GM20000 (cell line): Measurements from ENCODE around the gene CYRIA.

Source experiments
- DNase-seq: peaks from one replicate; pipeline ENCODE4 v3.0.0; 2012; ENCODE audit warnings: low spot score
- CTCF ChIP-seq: IDR thresholded peaks from 2 replicates; pipeline ENCODE4 v1.5.1; 2012; ENCODE audit warnings: mild to moderate bottlenecking, control low read depth; ENCODE audit errors: extremely low read depth, missing control alignments

CYRIA gene

GRCh38 chr2:16665748-16666448 lies at the start of gene CYRIA:
TSS of gene CYRIA (minus strand) at chr2:16665834. CDS start at chr2:16588119, 77,715 bp downstream.
- TF ChIP-seq CTCF = no peak
- peak; percentile 87 for DNase-seq

GRCh38 chr2:16713011-16713423 lies 47.4 kb upstream of the CYRIA start:
- DNase-seq = peak; percentile 25
- TF ChIP-seq CTCF = no peak

GRCh38 chr2:16709769-16710168 lies 44.1 kb upstream of the CYRIA start:
- TF ChIP-seq CTCF = no peak
- no peak for DNase-seq

- DNase-seq = no peak
Observed at GRCh38 chr2:16708173-16708572, 42.5 kb upstream of the CYRIA start.

GRCh38 chr2:16707014-16707623 lies 41.5 kb upstream of the CYRIA start:
- TF ChIP-seq CTCF = no peak
- DNase-seq = no peak

More at GRCh38 chr2:16708173-16708572, 42.5 kb upstream of the CYRIA start:
- TF ChIP-seq CTCF = no peak

GRCh38 chr2:16700551-16701259 lies 35.1 kb upstream of the CYRIA start:
- TF ChIP-seq CTCF = no peak
- no peak for DNase-seq

GRCh38 chr2:16693854-16694253 lies 28.2 kb upstream of the CYRIA start:
- DNase-seq = no peak
- no peak for TF ChIP-seq CTCF
